A549 (cell line): Measurements from ENCODE around the gene FAM9B. TPM values are rescaled to one million over a fixed set of nuclear protein-coding genes. Genes with fewer than 3 reads are reported as not detected.

Experiments
- ATAC-seq, 2 experiments: fragments of 200-7000 bp in 1 of 2; fragments of >200 bp in 1 of 2; cut with Nextera tagmentation in 1 of 2; cut with Tn5 transposase in 1 of 2; 3 replicates each; pipeline versions ENCODE4 v1.8.0 to v1.9.1; 2018 to 2020; ENCODE audit warnings: mild to moderate bottlenecking in 1 of 2, moderate library complexity in 1 of 2
- CTCF ChIA-PET: fragments of 300-600 bp; sonication (Branson Sonifier 250); formaldehyde crosslinking; extraction: SDS; loops from one replicate; lab custom pipeline; 2021; ENCODE audit warnings: antibody characterized with exemption, inconsistent platforms; lab: Yijun Ruan, JAX
- POLR2A ChIA-PET: fragments of 350-600 bp; formaldehyde crosslinking; extraction: SDS; loops from one replicate; lab custom pipeline; 2021; ENCODE audit warnings: antibody characterized with exemption, inconsistent platforms; lab: Yijun Ruan, JAX
- DNase-seq, 2 experiments: peaks; one replicate each; pipeline versions ENCODE4 v3.0.0 to v3.0.0-alpha.2; 2011 to 2016; ENCODE audit warnings: low read depth in 1 of 2, low spot score in 1 of 2
- FAIRE-seq: peaks from 2 replicates; lab custom pipeline; 2011; peaks lifted over from hg19 to GRCh38; lab: Jason Lieb, UNC
- H3K27ac ChIP-seq, 2 experiments: fragments of >200 bp; sonication (Bioruptor Twin); formaldehyde crosslinking; 3 replicates each; pipeline ENCODE4 v1.5.1; 2016 to 2017
- H3K4me1 ChIP-seq: fragments of >200 bp; sonication (Bioruptor Twin); formaldehyde crosslinking; 3 replicates; pipeline ENCODE4 v1.6.1; 2016
- H3K4me2 ChIP-seq: fragments of >200 bp; sonication (Bioruptor Twin); formaldehyde crosslinking; 3 replicates; pipeline ENCODE4 v1.6.1; 2016
- H3K4me3 ChIP-seq: fragments of >200 bp; sonication (Bioruptor Twin); formaldehyde crosslinking; 3 replicates; pipeline ENCODE4 v1.5.1; 2016
- H3K9me3 ChIP-seq: fragments of >200 bp; sonication (Bioruptor Twin); formaldehyde crosslinking; 3 replicates; pipeline ENCODE4 v1.6.1; 2016
- ATOH8 ChIP-seq: fragments of 250-450 bp; sonication (Bioruptor Pico); IDR thresholded peaks from 2 replicates; pipeline ENCODE4 v1.5.0; 2020; ENCODE audit warnings: low read depth, mild to moderate bottlenecking, moderate library complexity
- CBX2 ChIP-seq: fragments of 200-600 bp; sonication (generic); IDR thresholded peaks from 2 replicates; pipeline ENCODE4 v1.6.1; 2016; ENCODE audit warnings: low read depth, mild to moderate bottlenecking, borderline replicate concordance
- CBX8 ChIP-seq: fragments of 200-600 bp; sonication (generic); IDR thresholded peaks from 2 replicates; pipeline ENCODE4 v1.6.1; 2016
- CHD4 ChIP-seq: fragments of 200-600 bp; sonication (generic); IDR thresholded peaks from 2 replicates; pipeline ENCODE4 v1.6.1; 2016; ENCODE audit warnings: antibody characterized with exemption, mild to moderate bottlenecking, borderline replicate concordance
- E2F6 ChIP-seq: IDR thresholded peaks from 2 replicates; pipeline ENCODE4 v1.6.1; 2012; ENCODE audit warnings: low read depth, borderline replicate concordance
- EHF ChIP-seq: fragments of 250-450 bp; sonication (Bioruptor Pico); IDR thresholded peaks from 2 replicates; pipeline ENCODE4 v1.5.0; 2020; ENCODE audit warnings: mild to moderate bottlenecking
- FOSB ChIP-seq: fragments of 250-450 bp; sonication (Bioruptor Pico); IDR thresholded peaks from 2 replicates; pipeline ENCODE4 v1.5.0; 2020; ENCODE audit warnings: mild to moderate bottlenecking, moderate library complexity
- FOSL2 ChIP-seq, 2 experiments: fragments of 450-650 bp in 1 of 2; fragments of >200 bp in 1 of 2; sonication (Bioruptor Twin) in 1 of 2; formaldehyde crosslinking; IDR thresholded peaks; 2 replicates each; pipeline versions ENCODE4 v1.5.0 to v1.6.1; 2016 to 2020; ENCODE audit warnings: mild to moderate bottlenecking in 1 of 2, moderate library complexity in 1 of 2
- FOXS1 ChIP-seq: fragments of 250-450 bp; sonication (Bioruptor Pico); IDR thresholded peaks from 2 replicates; pipeline ENCODE4 v1.5.0; 2020; ENCODE audit warnings: mild to moderate bottlenecking, moderate library complexity
- GATA3 ChIP-seq: IDR thresholded peaks from 2 replicates; pipeline ENCODE4 v1.6.1; 2012; ENCODE audit warnings: borderline replicate concordance
- HDAC2 ChIP-seq: fragments of 200-600 bp; sonication (generic); IDR thresholded peaks from 2 replicates; pipeline ENCODE4 v1.6.1; 2016
- JUN ChIP-seq, 2 experiments: fragments of >200 bp; sonication (Bioruptor Twin); formaldehyde crosslinking; IDR thresholded peaks; 2 replicates in 1 of 2; 3 replicates in 1 of 2; pipeline ENCODE4 v1.6.1; 2016 to 2017
- KDM5A ChIP-seq: fragments of 200-600 bp; sonication (generic); IDR thresholded peaks from 2 replicates; pipeline ENCODE4 v1.6.1; 2016; ENCODE audit warnings: antibody characterized with exemption, mild to moderate bottlenecking
- MAFK ChIP-seq: fragments of 450-650 bp; IDR thresholded peaks from 2 replicates; pipeline ENCODE4 v1.6.1; 2014; ENCODE audit not compliant: partially characterized antibody
- MAZ ChIP-seq: fragments of 150-350 bp; IDR thresholded peaks from 2 replicates; pipeline ENCODE4 v1.6.1; 2014; ENCODE audit warnings: antibody characterized with exemption, low read depth, low read length, borderline replicate concordance
- MYC ChIP-seq: IDR thresholded peaks from 2 replicates; pipeline ENCODE4 v1.6.1; 2012; ENCODE audit warnings: mild to moderate bottlenecking, inconsistent platforms, low read length, improper control_type of control experiment, borderline replicate concordance
- NPAS2 ChIP-seq: fragments of 250-450 bp; sonication (Bioruptor Pico); IDR thresholded peaks from 2 replicates; pipeline ENCODE4 v1.8.0; 2022; ENCODE audit warnings: mild to moderate bottlenecking, moderate library complexity, borderline replicate concordance
- POLR2AphosphoS2 ChIP-seq: conservative IDR thresholded peaks from 2 replicates; pipeline ENCODE4 v1.6.1; 2012; ENCODE audit warnings: low read length, improper control_type of control experiment, inconsistent platforms
- RAD21 ChIP-seq, 2 experiments: fragments of >200 bp in 1 of 2; sonication (Bioruptor Twin) in 1 of 2; formaldehyde crosslinking in 1 of 2; IDR thresholded peaks in 1 of 2; conservative IDR thresholded peaks in 1 of 2; 2 replicates in 1 of 2; 3 replicates in 1 of 2; pipeline ENCODE4 v1.6.1; 2012 to 2018; ENCODE audit warnings: inconsistent platforms in 1 of 2
- RARB ChIP-seq: fragments of 250-450 bp; sonication (Bioruptor Pico); IDR thresholded peaks from 2 replicates; pipeline ENCODE4 v1.8.0; 2021; ENCODE audit warnings: mild to moderate bottlenecking, moderate library complexity
- RFX5 ChIP-seq: fragments of 450-650 bp; IDR thresholded peaks from 2 replicates; pipeline ENCODE4 v1.7.1; 2014; ENCODE audit warnings: antibody characterized with exemption, mild to moderate bottlenecking, moderate library complexity
- SMC3 ChIP-seq: fragments of >200 bp; sonication (Bioruptor Twin); formaldehyde crosslinking; IDR thresholded peaks from 3 replicates; pipeline ENCODE4 v1.6.1; 2018; ENCODE audit warnings: inconsistent platforms
- TFCP2L1 ChIP-seq: fragments of 250-450 bp; sonication (Bioruptor Pico); IDR thresholded peaks from 2 replicates; pipeline ENCODE4 v1.5.0; 2021; ENCODE audit warnings: mild to moderate bottlenecking
- ZFP36 ChIP-seq: fragments of 450-650 bp; IDR thresholded peaks from 2 replicates; pipeline ENCODE4 v1.6.1; 2014; ENCODE audit warnings: borderline replicate concordance; ENCODE audit not compliant: partially characterized antibody
- ZNF302 ChIP-seq: fragments of 250-450 bp; sonication (Bioruptor Pico); IDR thresholded peaks from 2 replicates; pipeline ENCODE4 v1.9.0; 2021; ENCODE audit warnings: inconsistent platforms, mild to moderate bottlenecking, moderate library complexity
- ZSCAN20 ChIP-seq: fragments of 250-450 bp; sonication (Bioruptor Pico); IDR thresholded peaks from 2 replicates; pipeline ENCODE4 v1.8.0; 2022; ENCODE audit warnings: mild to moderate bottlenecking, moderate library complexity
- WGBS: methylation state at CpG from one replicate; pipeline ENCODE4 v1.1.6; 2017; ENCODE audit errors: missing lambda C conversion rate; 5-methylcytosine and 5-hydroxymethylcytosine counted together
- polyA plus RNA-seq, 4 experiments: library from polyadenylated mRNA; depleted of rRNA in 3 of 4; stranded (reverse); fragments of >200 nt; fragmentation: RNase III in 1 of 4; extraction: RNeasy Plus Mini Kit Qiagen cat#74134 plus additional on column Dnase treatment in 1 of 4; gene quantifications; 2 replicates in 3 of 4; 3 replicates in 1 of 4; pipeline ENCODE4 v1.2.3, GENCODE V29; 2011 to 2017
- TF ChIP-seq, protein P1 (sequence below): fragments of 250-450 bp; sonication (Bioruptor Pico); IDR thresholded peaks from 2 replicates; pipeline ENCODE4 v1.5.0; 2021; ENCODE audit warnings: mild to moderate bottlenecking, moderate library complexity, borderline replicate concordance
- TF ChIP-seq, protein P2 (sequence below): IDR thresholded peaks from 2 replicates; pipeline ENCODE4 v1.6.1; 2012
- TF ChIP-seq, protein P3 (sequence below): IDR thresholded peaks from 2 replicates; pipeline ENCODE4 v1.6.1; 2012
- TF ChIP-seq, protein P4 (sequence below): fragments of 450-650 bp; IDR thresholded peaks from 2 replicates; pipeline ENCODE4 v1.6.1; 2014; ENCODE audit warnings: antibody characterized with exemption
- TF ChIP-seq, protein P5 (sequence below): fragments of 150-350 bp; IDR thresholded peaks from 2 replicates; pipeline ENCODE4 v1.6.1; 2014; ENCODE audit warnings: low read depth, mild to moderate bottlenecking, low read length

The FAM9B gene
- polyA plus RNA-seq, 2 of the 4 experiments (the other 2 are of a cell fraction): not detected

DNA sequence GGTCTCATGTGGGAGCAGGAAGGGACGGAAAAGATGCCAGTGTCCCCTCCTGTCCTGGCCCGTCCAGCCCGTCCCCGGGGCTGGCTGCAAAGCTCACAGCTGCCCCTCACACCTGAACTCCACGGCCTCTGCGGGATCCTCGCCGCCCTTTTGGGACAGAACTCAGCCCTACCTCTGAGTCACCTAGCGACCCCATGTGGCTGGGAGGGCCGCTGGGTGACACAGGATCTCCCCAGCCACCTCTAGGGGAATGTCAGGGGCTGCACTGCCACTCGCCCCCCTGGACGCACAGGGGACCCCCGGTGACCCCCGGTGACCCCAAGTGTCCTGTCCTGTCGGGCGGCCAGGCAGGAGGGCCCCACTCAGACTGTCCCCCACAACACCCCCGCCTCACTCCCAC, 748 bp downstream of the FAM9B start:
- ChIA-PET CTCF (no interaction called here), POLR2A (no interaction called here)
- no peaks in the 10 kb centered on the region for H3K4me1 ChIP-seq
- FAIRE-seq (no peak), ATAC-seq (no peak), DNase-seq (no peak)
- TF ChIP-seq, protein P1, sequence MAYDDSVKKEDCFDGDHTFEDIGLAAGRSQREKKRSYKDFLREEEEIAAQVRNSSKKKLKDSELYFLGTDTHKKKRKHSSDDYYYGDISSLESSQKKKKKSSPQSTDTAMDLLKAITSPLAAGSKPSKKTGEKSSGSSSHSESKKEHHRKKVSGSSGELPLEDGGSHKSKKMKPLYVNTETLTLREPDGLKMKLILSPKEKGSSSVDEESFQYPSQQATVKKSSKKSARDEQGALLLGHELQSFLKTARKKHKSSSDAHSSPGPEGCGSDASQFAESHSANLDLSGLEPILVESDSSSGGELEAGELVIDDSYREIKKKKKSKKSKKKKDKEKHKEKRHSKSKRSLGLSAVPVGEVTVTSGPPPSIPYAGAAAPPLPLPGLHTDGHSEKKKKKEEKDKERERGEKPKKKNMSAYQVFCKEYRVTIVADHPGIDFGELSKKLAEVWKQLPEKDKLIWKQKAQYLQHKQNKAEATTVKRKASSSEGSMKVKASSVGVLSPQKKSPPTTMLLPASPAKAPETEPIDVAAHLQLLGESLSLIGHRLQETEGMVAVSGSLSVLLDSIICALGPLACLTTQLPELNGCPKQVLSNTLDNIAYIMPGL (CRISPR knock-in tag): no peak
- TF ChIP-seq CBX2: no peak
- no peak overlapping the region for H3K27ac ChIP-seq
- 79% methylated on average over 8 of the region's 17 CpGs for WGBS
- H3K4me3 ChIP-seq: no peak overlapping the region
- no peak overlapping the region for H3K4me2 ChIP-seq
- H3K9me3 ChIP-seq: no peaks in the 10 kb centered on the region

GRCh38 chrX:9023293-9023692, 10.6 kb downstream of the FAM9B start:
- Histone ChIP-seq H3K9me3 (no peaks in the 10 kb centered on the region), H3K4me2 (no peak overlapping the region), H3K4me3 (no peak overlapping the region), H3K27ac (no peak overlapping the region), H3K4me1 (no peaks in the 10 kb centered on the region)
- no peak for ATAC-seq
- FAIRE-seq: no peak
- 65% methylated on average over 2 of the region's 2 CpGs for WGBS
- no peak for TF ChIP-seq HDAC2
- TF ChIP-seq CBX8: no peak
- TF ChIP-seq ZFP36: no peak
- no peak for TF ChIP-seq ZSCAN20 (CRISPR knock-in tag)
- no peak for TF ChIP-seq MAFK
- TF ChIP-seq, protein P2, sequence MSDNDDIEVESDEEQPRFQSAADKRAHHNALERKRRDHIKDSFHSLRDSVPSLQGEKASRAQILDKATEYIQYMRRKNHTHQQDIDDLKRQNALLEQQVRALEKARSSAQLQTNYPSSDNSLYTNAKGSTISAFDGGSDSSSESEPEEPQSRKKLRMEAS: no peak
- TF ChIP-seq, protein P3, sequence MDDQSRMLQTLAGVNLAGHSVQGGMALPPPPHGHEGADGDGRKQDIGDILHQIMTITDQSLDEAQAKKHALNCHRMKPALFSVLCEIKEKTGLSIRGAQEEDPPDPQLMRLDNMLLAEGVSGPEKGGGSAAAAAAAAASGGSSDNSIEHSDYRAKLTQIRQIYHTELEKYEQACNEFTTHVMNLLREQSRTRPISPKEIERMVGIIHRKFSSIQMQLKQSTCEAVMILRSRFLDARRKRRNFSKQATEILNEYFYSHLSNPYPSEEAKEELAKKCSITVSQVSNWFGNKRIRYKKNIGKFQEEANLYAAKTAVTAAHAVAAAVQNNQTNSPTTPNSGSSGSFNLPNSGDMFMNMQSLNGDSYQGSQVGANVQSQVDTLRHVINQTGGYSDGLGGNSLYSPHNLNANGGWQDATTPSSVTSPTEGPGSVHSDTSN: no peak
- no peak for TF ChIP-seq FOSL2 (IDR thresholded peaks at IDR 0.05)
- TF ChIP-seq FOSL2 (CRISPR knock-in tag; IDR thresholded peaks at IDR 0.05): no peak
- no peak for TF ChIP-seq GATA3
- no peak for TF ChIP-seq TFCP2L1 (CRISPR knock-in tag)
- no peak for TF ChIP-seq RARB
- TF ChIP-seq POLR2AphosphoS2: no peak
- no peak for TF ChIP-seq NPAS2 (CRISPR knock-in tag)
- TF ChIP-seq MAZ: no peak
- no peak for TF ChIP-seq KDM5A
- no peak for TF ChIP-seq CHD4
- no peak for TF ChIP-seq FOXS1
- no peak for TF ChIP-seq EHF (CRISPR knock-in tag)
- TF ChIP-seq MYC: no peak
- ChIA-PET POLR2A (no interaction called here), CTCF (no interaction called here)
- DNase-seq: no peak

- ChIA-PET POLR2A (no interaction called here), CTCF (no interaction called here)
- DNase-seq (no peak), ATAC-seq (no peak), FAIRE-seq (no peak)
- no peak overlapping the region for H3K4me2 ChIP-seq
- H3K27ac ChIP-seq: no peak overlapping the region
- 50% methylated on average over 2 of the region's 2 CpGs for WGBS
- H3K4me1 ChIP-seq: no peaks in the 10 kb centered on the region
- H3K4me3 ChIP-seq: no peak overlapping the region
- no peaks in the 10 kb centered on the region for H3K9me3 ChIP-seq
- TF ChIP-seq, protein P4, sequence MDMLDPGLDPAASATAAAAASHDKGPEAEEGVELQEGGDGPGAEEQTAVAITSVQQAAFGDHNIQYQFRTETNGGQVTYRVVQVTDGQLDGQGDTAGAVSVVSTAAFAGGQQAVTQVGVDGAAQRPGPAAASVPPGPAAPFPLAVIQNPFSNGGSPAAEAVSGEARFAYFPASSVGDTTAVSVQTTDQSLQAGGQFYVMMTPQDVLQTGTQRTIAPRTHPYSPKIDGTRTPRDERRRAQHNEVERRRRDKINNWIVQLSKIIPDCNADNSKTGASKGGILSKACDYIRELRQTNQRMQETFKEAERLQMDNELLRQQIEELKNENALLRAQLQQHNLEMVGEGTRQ: no peak
- TF ChIP-seq MYC: no peak
- TF ChIP-seq SMC3: no peak
- TF ChIP-seq ATOH8: no peak
- no peak for TF ChIP-seq TFCP2L1 (CRISPR knock-in tag)
- no peak for TF ChIP-seq E2F6
- TF ChIP-seq, protein P5, sequence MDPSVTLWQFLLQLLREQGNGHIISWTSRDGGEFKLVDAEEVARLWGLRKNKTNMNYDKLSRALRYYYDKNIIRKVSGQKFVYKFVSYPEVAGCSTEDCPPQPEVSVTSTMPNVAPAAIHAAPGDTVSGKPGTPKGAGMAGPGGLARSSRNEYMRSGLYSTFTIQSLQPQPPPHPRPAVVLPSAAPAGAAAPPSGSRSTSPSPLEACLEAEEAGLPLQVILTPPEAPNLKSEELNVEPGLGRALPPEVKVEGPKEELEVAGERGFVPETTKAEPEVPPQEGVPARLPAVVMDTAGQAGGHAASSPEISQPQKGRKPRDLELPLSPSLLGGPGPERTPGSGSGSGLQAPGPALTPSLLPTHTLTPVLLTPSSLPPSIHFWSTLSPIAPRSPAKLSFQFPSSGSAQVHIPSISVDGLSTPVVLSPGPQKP: no peak
- no peak for TF ChIP-seq MAZ
- TF ChIP-seq ZNF302 (CRISPR knock-in tag): no peak
- no peak for TF ChIP-seq FOSB (CRISPR knock-in tag)
- TF ChIP-seq JUN (IDR thresholded peaks at IDR 0.05): no peak
- no peak for TF ChIP-seq RFX5
- TF ChIP-seq RAD21 (conservative IDR thresholded peaks at IDR 0.05 in 1 of 2, IDR thresholded peaks at IDR 0.05 in 1 of 2): no peak
Observed at GRCh38 chrX:9019151-9019550, 14.8 kb downstream of the FAM9B start.
